Measurements from ENCODE around the gene LRIT2.

Gene LRIT2

GRCh38 chr10:84179059-84179710 is 46.2 kb downstream of the LRIT2 start:
- H3K79me2 ChIP-seq (ENCODE audit: insufficient read depth, low read length), result no peaks in the 10 kb centered on the region
- no peak for TF ChIP-seq CTCF (conservative IDR thresholded peaks at IDR 0.05; ENCODE audit: low read length)
- no peak for TF ChIP-seq EZH2phosphoT487 (IDR thresholded peaks at IDR 0.05; ENCODE audit: borderline replicate concordance)
- H2AFZ ChIP-seq (ENCODE audit: low read length), result no peak overlapping the region
- no peak overlapping the region for H3K9ac ChIP-seq (ENCODE audit: low read depth, low read length, poor library complexity, severe bottlenecking)
- no peak overlapping the region for H3K4me2 ChIP-seq (ENCODE audit: low read depth, low read length, poor library complexity, severe bottlenecking)
- no peaks in the 10 kb centered on the region for H3K27me3 ChIP-seq (ENCODE audit: insufficient read depth, low read length, poor library complexity, severe bottlenecking)
- no peaks in the 10 kb centered on the region for H3K36me3 ChIP-seq (ENCODE audit: insufficient read depth, low read length)
- no peaks in the 10 kb centered on the region for H3K9me3 ChIP-seq (ENCODE audit: insufficient read depth, low read depth, low read length)
- H4K20me1 ChIP-seq (ENCODE audit: insufficient read depth, low read length, poor library complexity, severe bottlenecking), result no peaks in the 10 kb centered on the region
- no peaks in the 10 kb centered on the region for H3K9me2 ChIP-seq (replicated peaks; ENCODE audit: low read depth, low read length)
- H3K4me1 ChIP-seq (ENCODE audit: insufficient read depth, low read length, poor library complexity, severe bottlenecking), result peaks cover 3% of the 10 kb centered on the region
- no peaks in the 10 kb centered on the region for H3F3A ChIP-seq (ENCODE audit: low read depth)
- no peak overlapping the region for H3K4me3 ChIP-seq (ENCODE audit: low read length, poor library complexity, severe bottlenecking)

GRCh38 chr10:84178160-84178609 is 47.2 kb downstream of the LRIT2 start:
- Histone ChIP-seq H3K9me3 (ENCODE audit: insufficient read depth, low read depth, low read length) (no peaks in the 10 kb centered on the region), H3K36me3 (ENCODE audit: insufficient read depth, low read length) (no peaks in the 10 kb centered on the region), H3K79me2 (ENCODE audit: insufficient read depth, low read length) (no peaks in the 10 kb centered on the region), H3K4me2 (ENCODE audit: low read depth, low read length, poor library complexity, severe bottlenecking) (peak overlapping the region; percentile 0), H3K9ac (ENCODE audit: low read depth, low read length, poor library complexity, severe bottlenecking) (no peak overlapping the region), H4K20me1 (ENCODE audit: insufficient read depth, low read length, poor library complexity, severe bottlenecking) (no peaks in the 10 kb centered on the region), H3K4me3 (ENCODE audit: low read length, poor library complexity, severe bottlenecking) (no peak overlapping the region), H2AFZ (ENCODE audit: low read length) (no peak overlapping the region), H3K27me3 (ENCODE audit: insufficient read depth, low read length, poor library complexity, severe bottlenecking) (no peaks in the 10 kb centered on the region), H3K4me1 (ENCODE audit: insufficient read depth, low read length, poor library complexity, severe bottlenecking) (peaks cover 3% of the 10 kb centered on the region), H3F3A (ENCODE audit: low read depth) (no peaks in the 10 kb centered on the region), H3K9me2 (replicated peaks; ENCODE audit: low read depth, low read length) (no peaks in the 10 kb centered on the region)
- no peak for TF ChIP-seq CTCF (conservative IDR thresholded peaks at IDR 0.05; ENCODE audit: low read length)
- no peak for TF ChIP-seq EZH2phosphoT487 (IDR thresholded peaks at IDR 0.05; ENCODE audit: borderline replicate concordance)

GRCh38 chr10:84177541-84178141 is 47.7 kb downstream of the LRIT2 start:
- no peaks in the 10 kb centered on the region for H3F3A ChIP-seq (ENCODE audit: low read depth)
- H3K79me2 ChIP-seq (ENCODE audit: insufficient read depth, low read length), result no peaks in the 10 kb centered on the region
- H4K20me1 ChIP-seq (ENCODE audit: insufficient read depth, low read length, poor library complexity, severe bottlenecking), result no peaks in the 10 kb centered on the region
- H3K9me2 ChIP-seq (replicated peaks; ENCODE audit: low read depth, low read length), result no peaks in the 10 kb centered on the region
- TF ChIP-seq EZH2phosphoT487 (IDR thresholded peaks at IDR 0.05; ENCODE audit: borderline replicate concordance) (no peak), CTCF (conservative IDR thresholded peaks at IDR 0.05; ENCODE audit: low read length) (no peak)
- no peak overlapping the region for H3K4me3 ChIP-seq (ENCODE audit: low read length, poor library complexity, severe bottlenecking)
- no peak overlapping the region for H3K9ac ChIP-seq (ENCODE audit: low read depth, low read length, poor library complexity, severe bottlenecking)
- peaks cover 3% of the 10 kb centered on the region for H3K4me1 ChIP-seq (ENCODE audit: insufficient read depth, low read length, poor library complexity, severe bottlenecking)
- H3K4me2 ChIP-seq (ENCODE audit: low read depth, low read length, poor library complexity, severe bottlenecking), result peak overlapping the region; percentile 0
- no peaks in the 10 kb centered on the region for H3K9me3 ChIP-seq (ENCODE audit: insufficient read depth, low read depth, low read length)
- H3K27me3 ChIP-seq (ENCODE audit: insufficient read depth, low read length, poor library complexity, severe bottlenecking), result no peaks in the 10 kb centered on the region
- no peaks in the 10 kb centered on the region for H3K36me3 ChIP-seq (ENCODE audit: insufficient read depth, low read length)
- H2AFZ ChIP-seq (ENCODE audit: low read length), result no peak overlapping the region

All from Loucy (cell line).